Ecto neural progenitor cell (in vitro differentiated cells): ENCODE data around the gene ZNF597.
"Not testable (repeated sequence)": the region's sequence is repeated elsewhere in the genome, so short reads cannot be mapped to it uniquely, and the experiment has no call there.

Experiments used
- DNase-seq: peaks from one replicate; pipeline ENCODE4 v3.0.0-alpha.2; 2018; ENCODE audit warnings: low spot score

The ZNF597 gene

GRCh38 chr16:3475604-3476375, 32.5 kb upstream of the ZNF597 start:
- DNase-seq, result no peak

GRCh38 chr16:3474870-3475269, 31.6 kb upstream of the ZNF597 start:
- DNase-seq, result not testable (repeated sequence)

- DNase-seq, result no peak
These were observed 31.0 kb upstream of the ZNF597 start for GRCh38 chr16:3474136-3474779.

- not testable (repeated sequence) for DNase-seq
These were observed 30.3 kb upstream of the ZNF597 start for GRCh38 chr16:3473596-3473943.

GRCh38 chr16:3472878-3473595, 29.7 kb upstream of the ZNF597 start:
- no peak for DNase-seq

- no peak for DNase-seq
These were observed 28.3 kb upstream of the ZNF597 start for GRCh38 chr16:3471518-3472176.

- DNase-seq, result no peak
These were observed 27.4 kb upstream of the ZNF597 start for GRCh38 chr16:3470723-3471122.

GRCh38 chr16:3469736-3470135, 26.4 kb upstream of the ZNF597 start:
- no peak for DNase-seq

GRCh38 chr16:3468501-3468900, 25.2 kb upstream of the ZNF597 start:
- no peak for DNase-seq

GRCh38 chr16:3467921-3468320, 24.6 kb upstream of the ZNF597 start:
- no peak for DNase-seq

- DNase-seq, result no peak
These were observed 23.9 kb upstream of the ZNF597 start for GRCh38 chr16:3467182-3467581.

GRCh38 chr16:3465911-3466584, 22.7 kb upstream of the ZNF597 start:
- no peak for DNase-seq

- DNase-seq, result no peak
These were observed 22.0 kb upstream of the ZNF597 start for GRCh38 chr16:3465301-3465700.

- DNase-seq, result no peak
These were observed 17.8 kb upstream of the ZNF597 start for GRCh38 chr16:3461151-3461550.

- no peak for DNase-seq
These were observed 17.3 kb upstream of the ZNF597 start for GRCh38 chr16:3460585-3460984.

- no peak for DNase-seq
These were observed 16.8 kb upstream of the ZNF597 start for GRCh38 chr16:3460121-3460520.

- DNase-seq, result no peak
These were observed 16.2 kb upstream of the ZNF597 start for GRCh38 chr16:3459401-3460090.

GRCh38 chr16:3458852-3459361, 15.6 kb upstream of the ZNF597 start:
- no peak for DNase-seq

GRCh38 chr16:3458278-3458851, 15.1 kb upstream of the ZNF597 start:
- no peak for DNase-seq

- peak; percentile 95 for DNase-seq
These were observed 14.3 kb upstream of the ZNF597 start for GRCh38 chr16:3457434-3458252.
